ENCODE results near the gene TBP.
"Not testable (repeated sequence)": the region's sequence is repeated elsewhere in the genome, so short reads cannot be mapped to it uniquely, and the experiment has no call there.

Gene TBP

DNA sequence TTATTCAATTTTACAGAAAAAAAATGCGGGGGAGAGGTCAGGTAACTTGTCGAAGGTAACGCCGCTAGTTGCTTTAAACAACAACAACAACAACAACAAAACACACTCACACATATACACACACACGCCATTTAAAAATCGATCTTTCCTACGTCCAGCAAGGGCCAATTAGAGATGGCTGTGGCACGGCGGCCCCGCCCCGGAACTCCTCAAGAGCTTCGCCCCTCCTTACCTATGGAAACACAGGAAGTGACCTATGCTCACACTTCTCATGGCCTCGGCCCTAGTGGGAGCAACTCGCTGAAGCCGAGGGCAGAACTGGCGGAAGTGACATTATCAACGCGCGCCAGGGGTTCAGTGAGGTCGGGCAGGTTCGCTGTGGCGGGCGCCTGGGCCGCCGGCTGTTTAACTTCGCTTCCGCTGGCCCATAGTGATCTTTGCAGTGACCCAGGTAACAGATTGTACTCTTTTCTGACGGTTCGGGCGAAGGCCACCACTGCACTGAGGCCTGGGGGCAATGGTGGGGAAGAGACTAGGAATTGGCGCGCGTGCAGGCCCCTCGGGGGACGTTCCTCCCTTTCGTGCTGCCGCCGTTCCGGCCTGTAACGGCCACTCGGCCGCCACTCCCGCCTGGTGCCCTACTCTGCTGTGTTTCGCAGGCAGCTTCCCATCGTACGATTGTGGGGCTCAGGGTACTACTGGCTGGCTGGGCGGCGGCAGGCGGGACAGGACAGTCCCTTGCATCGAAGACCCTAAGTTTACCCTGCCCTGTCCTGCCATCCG, at the start of gene TBP:
Gene TBP, plus strand, starts transcription at position 357 of the 783 bp plus-strand sequence. CDS start 2,661 bp downstream, outside the sequence.
- H3K27ac ChIP-seq (ENCODE audit: low read depth, low read length), result peak within 1 kb of the TSS; percentile 92
- peaks cover 32 to 47% of the 10 kb centered on the region in 2 donors for H3K4me1 ChIP-seq (ENCODE audit: control insufficient read depth in 1 of 2, insufficient read depth in 2 of 2, low read length in 2 of 2)
- H3K27me3 ChIP-seq (ENCODE audit: control insufficient read depth in 1 of 2, insufficient read depth in 2 of 2, low read length in 2 of 2), result no peaks in the 10 kb centered on the region
- H3K9me3 ChIP-seq (ENCODE audit: control insufficient read depth in 1 of 2, low read length in 2 of 2), result no peaks in the 10 kb centered on the region
- peak within 1 kb of the TSS; percentile 97 to 99 for H3K4me3 ChIP-seq (ENCODE audit: low read depth in 1 of 2, low read length in 2 of 2)
- H3K36me3 ChIP-seq (ENCODE audit: control insufficient read depth in 1 of 2, insufficient read depth in 2 of 2, low read length in 2 of 2), result peaks cover 5 to 16% of the 10 kb centered on the region in 2 donors
- H3K9ac ChIP-seq (ENCODE audit: low read depth in 1 of 2, low read length in 2 of 2), result peak within 1 kb of the TSS; percentile 93 to 96

DNA sequence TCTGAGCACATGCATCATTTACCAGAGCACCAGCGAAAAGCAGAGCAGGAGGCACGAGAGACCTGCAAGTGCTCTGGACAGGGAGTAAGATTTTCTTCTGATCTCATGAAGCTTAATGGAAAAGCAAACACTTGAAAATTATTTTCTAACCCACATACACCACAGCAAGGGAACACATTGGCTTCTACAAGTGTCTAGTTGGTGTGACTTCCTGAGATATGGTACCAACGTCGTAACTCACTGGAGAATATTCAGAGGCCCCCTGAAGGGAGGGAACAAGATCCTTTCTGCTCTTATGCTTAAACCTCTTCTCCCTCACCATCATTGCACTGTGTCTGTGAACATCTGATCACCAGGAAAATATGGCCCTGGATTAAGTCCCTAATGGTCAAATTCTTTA, 49.7 kb upstream of the TBP start:
- no peaks in the 10 kb centered on the region for H3K36me3 ChIP-seq (ENCODE audit: control insufficient read depth in 1 of 2, insufficient read depth in 2 of 2, low read length in 2 of 2)
- no peaks in the 10 kb centered on the region for H3K4me1 ChIP-seq (ENCODE audit: control insufficient read depth in 1 of 2, insufficient read depth in 2 of 2, low read length in 2 of 2)
- H3K9me3 ChIP-seq (ENCODE audit: control insufficient read depth in 1 of 2, low read length in 2 of 2), result peaks cover 7 to 11% of the 10 kb centered on the region in 2 donors
- no peak overlapping the region for H3K4me3 ChIP-seq (ENCODE audit: low read depth in 1 of 2, low read length in 2 of 2)
- H3K27ac ChIP-seq (ENCODE audit: low read depth, low read length), result no peak overlapping the region
- H3K9ac ChIP-seq (ENCODE audit: low read depth in 1 of 2, low read length in 2 of 2), result no peak overlapping the region
- peaks cover 0 to 2% of the 10 kb centered on the region in 2 donors for H3K27me3 ChIP-seq (ENCODE audit: control insufficient read depth in 1 of 2, insufficient read depth in 2 of 2, low read length in 2 of 2)

- Histone ChIP-seq H3K4me3 (ENCODE audit: low read depth in 1 of 2, low read length in 2 of 2) (no peak overlapping the region), H3K9me3 (ENCODE audit: control insufficient read depth in 1 of 2, low read length in 2 of 2) (peaks cover 7 to 11% of the 10 kb centered on the region in 2 donors), H3K27me3 (ENCODE audit: control insufficient read depth in 1 of 2, insufficient read depth in 2 of 2, low read length in 2 of 2) (peaks cover 0 to 2% of the 10 kb centered on the region in 2 donors), H3K36me3 (ENCODE audit: control insufficient read depth in 1 of 2, insufficient read depth in 2 of 2, low read length in 2 of 2) (no peaks in the 10 kb centered on the region), H3K9ac (ENCODE audit: low read depth in 1 of 2, low read length in 2 of 2) (no peak overlapping the region), H3K27ac (ENCODE audit: low read depth, low read length) (no peak overlapping the region), H3K4me1 (ENCODE audit: control insufficient read depth in 1 of 2, insufficient read depth in 2 of 2, low read length in 2 of 2) (no peaks in the 10 kb centered on the region)
Observed at GRCh38 chr6:170505306-170505705, 48.9 kb upstream of the TBP start.

- Histone ChIP-seq H3K27me3 (ENCODE audit: control insufficient read depth in 1 of 2, insufficient read depth in 2 of 2, low read length in 2 of 2) (peaks cover 0 to 2% of the 10 kb centered on the region in 2 donors), H3K9me3 (ENCODE audit: control insufficient read depth in 1 of 2, low read length in 2 of 2) (peaks cover 0 to 5% of the 10 kb centered on the region in 2 donors), H3K4me3 (ENCODE audit: low read depth in 1 of 2, low read length in 2 of 2) (no peak overlapping the region), H3K27ac (ENCODE audit: low read depth, low read length) (no peak overlapping the region), H3K4me1 (ENCODE audit: control insufficient read depth in 1 of 2, insufficient read depth in 2 of 2, low read length in 2 of 2) (no peaks in the 10 kb centered on the region), H3K36me3 (ENCODE audit: control insufficient read depth in 1 of 2, insufficient read depth in 2 of 2, low read length in 2 of 2) (no peaks in the 10 kb centered on the region), H3K9ac (ENCODE audit: low read depth in 1 of 2, low read length in 2 of 2) (no peak overlapping the region)
Observed at GRCh38 chr6:170506446-170506845, 47.7 kb upstream of the TBP start.

DNA sequence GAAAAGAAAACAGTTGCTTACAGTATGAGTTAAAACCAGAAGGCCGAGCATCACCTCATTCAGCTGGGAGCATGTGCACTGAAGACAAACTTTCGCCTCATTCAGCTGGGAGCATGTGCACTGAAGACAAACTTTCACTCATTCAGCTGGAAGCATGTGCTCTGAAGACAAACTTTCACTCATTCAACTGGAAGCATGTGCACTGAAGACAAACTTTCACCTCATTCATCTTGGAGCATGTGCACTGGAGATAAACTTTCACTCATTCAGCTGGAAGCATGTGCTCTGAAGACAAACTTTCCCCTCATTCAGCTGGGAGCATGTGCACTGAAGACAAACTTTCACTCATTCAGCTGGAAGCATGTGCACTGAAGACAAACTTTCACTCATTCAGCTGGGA, 46.4 kb upstream of the TBP start:
- not testable (repeated sequence) for H3K4me1 ChIP-seq (ENCODE audit: control insufficient read depth in 1 of 2, insufficient read depth in 2 of 2, low read length in 2 of 2); H3K9ac ChIP-seq (ENCODE audit: low read depth in 1 of 2, low read length in 2 of 2); H3K9me3 ChIP-seq (ENCODE audit: control insufficient read depth in 1 of 2, low read length in 2 of 2); H3K36me3 ChIP-seq (ENCODE audit: control insufficient read depth in 1 of 2, insufficient read depth in 2 of 2, low read length in 2 of 2); H3K27ac ChIP-seq (ENCODE audit: low read depth, low read length); H3K27me3 ChIP-seq (ENCODE audit: control insufficient read depth in 1 of 2, insufficient read depth in 2 of 2, low read length in 2 of 2); H3K4me3 ChIP-seq (ENCODE audit: low read depth in 1 of 2, low read length in 2 of 2)

GRCh38 chr6:170508275-170508674, 45.9 kb upstream of the TBP start:
- H3K9me3 ChIP-seq (ENCODE audit: control insufficient read depth in 1 of 2, low read length in 2 of 2); H3K36me3 ChIP-seq (ENCODE audit: control insufficient read depth in 1 of 2, insufficient read depth in 2 of 2, low read length in 2 of 2); H3K4me1 ChIP-seq (ENCODE audit: control insufficient read depth in 1 of 2, insufficient read depth in 2 of 2, low read length in 2 of 2); H3K27me3 ChIP-seq (ENCODE audit: control insufficient read depth in 1 of 2, insufficient read depth in 2 of 2, low read length in 2 of 2); H3K27ac ChIP-seq (ENCODE audit: low read depth, low read length); H3K4me3 ChIP-seq (ENCODE audit: low read depth in 1 of 2, low read length in 2 of 2); H3K9ac ChIP-seq (ENCODE audit: low read depth in 1 of 2, low read length in 2 of 2): not testable (repeated sequence)

- not testable (repeated sequence) for H3K36me3 ChIP-seq (ENCODE audit: control insufficient read depth in 1 of 2, insufficient read depth in 2 of 2, low read length in 2 of 2); H3K9me3 ChIP-seq (ENCODE audit: control insufficient read depth in 1 of 2, low read length in 2 of 2); H3K27me3 ChIP-seq (ENCODE audit: control insufficient read depth in 1 of 2, insufficient read depth in 2 of 2, low read length in 2 of 2); H3K9ac ChIP-seq (ENCODE audit: low read depth in 1 of 2, low read length in 2 of 2); H3K4me3 ChIP-seq (ENCODE audit: low read depth in 1 of 2, low read length in 2 of 2); H3K27ac ChIP-seq (ENCODE audit: low read depth, low read length); H3K4me1 ChIP-seq (ENCODE audit: control insufficient read depth in 1 of 2, insufficient read depth in 2 of 2, low read length in 2 of 2)
Observed at GRCh38 chr6:170508892-170509722, 45.1 kb upstream of the TBP start.

- Histone ChIP-seq H3K9ac (ENCODE audit: low read depth in 1 of 2, low read length in 2 of 2) (no peak overlapping the region), H3K36me3 (ENCODE audit: control insufficient read depth in 1 of 2, insufficient read depth in 2 of 2, low read length in 2 of 2) (no peaks in the 10 kb centered on the region), H3K27ac (ENCODE audit: low read depth, low read length) (no peak overlapping the region), H3K9me3 (ENCODE audit: control insufficient read depth in 1 of 2, low read length in 2 of 2) (no peaks in the 10 kb centered on the region), H3K4me1 (ENCODE audit: control insufficient read depth in 1 of 2, insufficient read depth in 2 of 2, low read length in 2 of 2) (no peaks in the 10 kb centered on the region), H3K27me3 (ENCODE audit: control insufficient read depth in 1 of 2, insufficient read depth in 2 of 2, low read length in 2 of 2) (peaks cover 0 to 3% of the 10 kb centered on the region in 2 donors), H3K4me3 (ENCODE audit: low read depth in 1 of 2, low read length in 2 of 2) (no peak overlapping the region)
Observed at GRCh38 chr6:170509723-170510018, 44.5 kb upstream of the TBP start.

DNA sequence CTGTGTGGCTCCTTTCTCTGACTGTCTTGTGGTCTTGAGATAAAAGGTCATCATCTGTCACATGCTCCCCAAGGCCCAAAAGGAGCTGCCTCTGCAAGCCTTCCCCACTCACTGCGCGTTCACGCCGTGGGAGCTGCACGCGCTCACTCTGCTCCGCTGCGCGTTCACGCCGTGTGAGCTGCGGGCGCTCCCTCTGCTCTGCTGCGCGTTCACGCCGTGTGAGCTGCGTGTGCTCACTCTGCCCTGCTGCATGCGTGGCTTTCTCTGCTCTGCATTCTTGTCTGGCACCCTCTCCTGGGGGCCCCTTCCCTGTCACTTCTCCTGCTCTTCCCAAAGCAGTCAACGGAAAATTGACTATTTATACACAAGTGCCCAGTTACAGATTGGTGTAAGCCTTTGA, 43.5 kb upstream of the TBP start:
- no peak overlapping the region for H3K4me3 ChIP-seq (ENCODE audit: low read depth in 1 of 2, low read length in 2 of 2)
- no peaks in the 10 kb centered on the region for H3K36me3 ChIP-seq (ENCODE audit: control insufficient read depth in 1 of 2, insufficient read depth in 2 of 2, low read length in 2 of 2)
- no peak overlapping the region for H3K9ac ChIP-seq (ENCODE audit: low read depth in 1 of 2, low read length in 2 of 2)
- peaks cover 0 to 3% of the 10 kb centered on the region in 2 donors for H3K27me3 ChIP-seq (ENCODE audit: control insufficient read depth in 1 of 2, insufficient read depth in 2 of 2, low read length in 2 of 2)
- H3K27ac ChIP-seq (ENCODE audit: low read depth, low read length), result no peak overlapping the region
- no peaks in the 10 kb centered on the region for H3K9me3 ChIP-seq (ENCODE audit: control insufficient read depth in 1 of 2, low read length in 2 of 2)
- H3K4me1 ChIP-seq (ENCODE audit: control insufficient read depth in 1 of 2, insufficient read depth in 2 of 2, low read length in 2 of 2), result no peaks in the 10 kb centered on the region

DNA sequence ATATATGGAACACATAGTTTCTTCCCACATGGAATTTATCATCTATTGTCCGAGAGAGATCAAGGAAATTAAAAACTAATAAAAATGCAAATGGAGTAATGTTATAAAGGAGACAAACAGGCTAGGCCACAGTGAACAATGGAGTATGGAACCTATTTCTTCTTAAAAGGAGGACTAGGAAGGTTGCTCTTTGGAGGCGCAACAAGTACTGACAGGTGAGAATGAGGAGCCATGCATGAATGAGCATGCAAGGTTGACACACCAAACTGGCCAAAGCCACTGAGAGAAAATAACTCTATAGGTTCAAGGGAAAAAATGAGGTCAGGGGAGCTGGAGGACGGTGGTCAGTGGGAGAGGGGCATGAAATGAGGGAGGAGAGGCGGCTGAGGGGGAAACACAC, 41.9 kb upstream of the TBP start:
- Histone ChIP-seq H3K4me3 (ENCODE audit: low read depth in 1 of 2, low read length in 2 of 2) (no peak overlapping the region), H3K9me3 (ENCODE audit: control insufficient read depth in 1 of 2, low read length in 2 of 2) (no peaks in the 10 kb centered on the region), H3K36me3 (ENCODE audit: control insufficient read depth in 1 of 2, insufficient read depth in 2 of 2, low read length in 2 of 2) (no peaks in the 10 kb centered on the region), H3K9ac (ENCODE audit: low read depth in 1 of 2, low read length in 2 of 2) (no peak overlapping the region), H3K4me1 (ENCODE audit: control insufficient read depth in 1 of 2, insufficient read depth in 2 of 2, low read length in 2 of 2) (no peaks in the 10 kb centered on the region), H3K27ac (ENCODE audit: low read depth, low read length) (no peak overlapping the region), H3K27me3 (ENCODE audit: control insufficient read depth in 1 of 2, insufficient read depth in 2 of 2, low read length in 2 of 2) (peaks cover 0 to 3% of the 10 kb centered on the region in 2 donors)
